ENCODE results near the gene MRPS33. TPM values are rescaled to one million over a fixed set of nuclear protein-coding genes. Genes with fewer than 3 reads are reported as not detected.

Gene MRPS33
- total and polyA plus RNA-seq, 10 of the 15 experiments (the other 5 are each of a cell fraction or from before 2014, with no cell fraction given), result 48.4 to 372 (median 124) TPM

- ChIA-PET POLR2A (no interaction called here), SMC1A (ENCODE audit: uncharacterized antibody, unreplicated experiment) (interaction anchor here (1.5 kb wide), 1 partner anchor 10 kb away, joined by 5 read pairs; no protein-coding TSS in a partner anchor), RAD21 (ENCODE audit: unreplicated experiment) (interaction anchor here (1.0 kb wide), 1 partner anchor 191 kb away, joined by 3 read pairs; no protein-coding TSS in a partner anchor), CTCF (interaction anchor here (0.8 to 1.1 kb wide), 2 partner anchors 189 to 191 kb away, joined by 3 to 4 read pairs; no protein-coding TSS in a partner anchor)
- no peaks in the 10 kb centered on the region for H3K4me1 ChIP-seq (ENCODE audit: control insufficient read depth, insufficient read depth, low read length)
- H3K4me2 ChIP-seq (ENCODE audit: control insufficient read depth, insufficient read depth), result no peak overlapping the region
- ATAC-seq, result no peak
- H3K4me3 ChIP-seq, result no peak overlapping the region
- H2AFZ ChIP-seq (ENCODE audit: control insufficient read depth, low read depth, low read length), result no peak overlapping the region
- no peaks in the 10 kb centered on the region for H3K9me3 ChIP-seq (replicated peaks; ENCODE audit: control insufficient read depth, insufficient read depth, low read length)
- DNase-seq (ENCODE audit: low read depth, low spot score), result no peak
- FAIRE-seq, result no peak
- 19% methylated on average over 1 of the region's 1 CpG for WGBS (ENCODE audit: insufficient coverage, insufficient replicate concordance, low lambda C conversion rate, missing lambda C conversion rate)
- no peak overlapping the region for H3K9ac ChIP-seq (ENCODE audit: control insufficient read depth, insufficient read depth, low read length)
- H3K27me3 ChIP-seq (replicated peaks in 1 of 2; ENCODE audit: control insufficient read depth in 2 of 2, insufficient read depth in 2 of 2, low read length in 1 of 2), result no peaks in the 10 kb centered on the region
- no peak for TF ChIP-seq CEBPB (IDR thresholded peaks at IDR 0.05; ENCODE audit: borderline replicate concordance in 1 of 2, low read depth in 2 of 2, low read length in 2 of 2)
- TF ChIP-seq SMAD1 (IDR thresholded peaks at IDR 0.05; ENCODE audit: low read depth, partially characterized antibody), result no peak
- TF ChIP-seq ATF7 (IDR thresholded peaks at IDR 0.05; ENCODE audit: low read depth), result no peak
- TF ChIP-seq RBBP5 (conservative IDR thresholded peaks at IDR 0.05), result no peak
- TF ChIP-seq POU2F2 (IDR thresholded peaks at IDR 0.05; ENCODE audit: borderline replicate concordance, low read depth, low read length), result no peak
- no peak for TF ChIP-seq CHD2 (IDR thresholded peaks at IDR 0.05; ENCODE audit: borderline replicate concordance, low read depth, low read length)
- no peak for TF ChIP-seq CUX1 (IDR thresholded peaks at IDR 0.05; ENCODE audit: insufficient replicate concordance, low read depth, low read length)
- TF ChIP-seq BCL3 (IDR thresholded peaks at IDR 0.05; ENCODE audit: borderline replicate concordance, insufficient read depth, low read depth, low read length, poor library complexity, severe bottlenecking), result no peak
- no peak for TF ChIP-seq ZNF687 (IDR thresholded peaks at IDR 0.05)
- in situ Hi-C loops (cut with MboI) (loop anchor here (10.0 kb wide), 1 partner anchor 487 kb away; no protein-coding TSS in a partner anchor), intact Hi-C loops (cut with micrococcal nuclease; ENCODE audit: unreplicated experiment) (no loop called here)
- no peaks in the 10 kb centered on the region for H4K20me1 ChIP-seq (ENCODE audit: control insufficient read depth, insufficient read depth)
- H3K79me2 ChIP-seq (ENCODE audit: control insufficient read depth, insufficient read depth, low read length), result no peaks in the 10 kb centered on the region
- no peak overlapping the region for H3K27ac ChIP-seq (ENCODE audit: control insufficient read depth, insufficient read depth)
- BruUV-seq (replicated peaks), result no TSS peak
- peaks cover 0 to 5% of the 10 kb centered on the region in 2 experiments; a peak in 1 of 4 replicates for H3K36me3 ChIP-seq (ENCODE audit: control insufficient read depth in 2 of 2, insufficient read depth in 2 of 2, low read length in 1 of 2)
Measured at GRCh38 chr7:141001546-141001945, 13.2 kb downstream of the MRPS33 start.

All from GM12878 (cell line).